ENCODE measurements around the gene NDUFAF5.

DNA sequence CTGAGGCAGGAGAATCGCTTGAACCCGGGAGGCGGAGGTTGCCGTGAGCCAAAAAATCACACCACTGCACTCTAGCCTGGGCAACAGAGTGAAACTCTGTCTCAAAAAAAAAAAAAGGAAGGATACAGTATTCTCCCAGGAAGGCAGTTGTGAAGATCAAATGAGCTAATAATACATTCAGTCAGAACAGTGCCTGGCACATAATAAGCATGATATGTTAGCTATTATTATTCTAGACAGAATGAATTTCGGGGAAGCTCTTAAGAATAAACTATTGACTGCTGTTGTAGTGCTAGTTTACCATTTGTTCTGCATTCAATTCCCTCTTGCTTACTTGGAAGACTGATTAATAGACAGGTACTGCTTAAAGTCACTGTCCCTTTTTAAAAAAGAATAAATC, 40.6 kb downstream of the NDUFAF5 start:
- TF ChIP-seq, protein P1, sequence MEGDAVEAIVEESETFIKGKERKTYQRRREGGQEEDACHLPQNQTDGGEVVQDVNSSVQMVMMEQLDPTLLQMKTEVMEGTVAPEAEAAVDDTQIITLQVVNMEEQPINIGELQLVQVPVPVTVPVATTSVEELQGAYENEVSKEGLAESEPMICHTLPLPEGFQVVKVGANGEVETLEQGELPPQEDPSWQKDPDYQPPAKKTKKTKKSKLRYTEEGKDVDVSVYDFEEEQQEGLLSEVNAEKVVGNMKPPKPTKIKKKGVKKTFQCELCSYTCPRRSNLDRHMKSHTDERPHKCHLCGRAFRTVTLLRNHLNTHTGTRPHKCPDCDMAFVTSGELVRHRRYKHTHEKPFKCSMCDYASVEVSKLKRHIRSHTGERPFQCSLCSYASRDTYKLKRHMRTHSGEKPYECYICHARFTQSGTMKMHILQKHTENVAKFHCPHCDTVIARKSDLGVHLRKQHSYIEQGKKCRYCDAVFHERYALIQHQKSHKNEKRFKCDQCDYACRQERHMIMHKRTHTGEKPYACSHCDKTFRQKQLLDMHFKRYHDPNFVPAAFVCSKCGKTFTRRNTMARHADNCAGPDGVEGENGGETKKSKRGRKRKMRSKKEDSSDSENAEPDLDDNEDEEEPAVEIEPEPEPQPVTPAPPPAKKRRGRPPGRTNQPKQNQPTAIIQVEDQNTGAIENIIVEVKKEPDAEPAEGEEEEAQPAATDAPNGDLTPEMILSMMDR (conservative IDR thresholded peaks at IDR 0.05), result no peak
- TF ChIP-seq EZH2 (IDR thresholded peaks at IDR 0.05; ENCODE audit: low read depth), result no peak

Measured in PC-9 (cell line).